Omental fat pad (tissue), 4 donors: ENCODE results near the gene TBC1D2B. TPM values are rescaled to one million over a fixed set of nuclear protein-coding genes. Genes with fewer than 3 reads are reported as not detected.

Source experiments
- ATAC-seq: fragments of 150-250 bp; one replicate; pipeline ENCODE4 v1.9.1; 2016; ENCODE audit warnings: mild to moderate bottlenecking, moderate library complexity; ENCODE audit not compliant: low FRiP score
- DNase-seq: peaks from one replicate; pipeline ENCODE4 v3.0.0-alpha.2; 2019; ENCODE audit warnings: low spot score
- CTCF ChIP-seq, 3 donors: fragments of 450-650 bp; IDR thresholded peaks; one replicate each; pipeline ENCODE4 v1.5.1; 2016 to 2017; ENCODE audit warnings: antibody characterized with exemption in 3 of 3, mild to moderate bottlenecking in 3 of 3, moderate library complexity in 2 of 3
- total RNA-seq, 4 donors: library from RNA; depleted of rRNA; stranded (reverse); fragments of >200 nt; gene quantifications; one replicate each; pipeline ENCODE4 v1.1.0, GENCODE V29; 2016

The TBC1D2B gene
- total RNA-seq, 4 donors from 2014 or later = 50.3 to 134 (median 95.5) TPM

GRCh38 chr15:78097667-78098066, 20.2 kb upstream of the TBC1D2B start:
- ATAC-seq = no peak
- no peak for DNase-seq

GRCh38 chr15:78093242-78094020, 15.9 kb upstream of the TBC1D2B start:
- DNase-seq (no peak), ATAC-seq (no peak)
- TF ChIP-seq CTCF (IDR thresholded peaks at IDR 0.05) = no peak

More at GRCh38 chr15:78097667-78098066, 20.2 kb upstream of the TBC1D2B start:
- TF ChIP-seq CTCF (IDR thresholded peaks at IDR 0.05) = no peak

GRCh38 chr15:78092261-78093041, 14.9 kb upstream of the TBC1D2B start, which contains the start of gene SH2D7:
Gene SH2D7, plus strand, starts transcription at chr15:78092561. Its CDS starts 24 bp downstream, at chr15:78092585.
- ATAC-seq (no peak), DNase-seq (no peak)
- no peak for TF ChIP-seq CTCF (IDR thresholded peaks at IDR 0.05)

- ATAC-seq = no peak
- TF ChIP-seq CTCF (IDR thresholded peaks at IDR 0.05) = no peak
- DNase-seq = no peak
Measured at GRCh38 chr15:78090422-78091063, 13.0 kb upstream of the TBC1D2B start.

- TF ChIP-seq CTCF (IDR thresholded peaks at IDR 0.05) = no peak
- no peak for DNase-seq
- ATAC-seq = no peak
Measured at GRCh38 chr15:78088773-78089080, 11.2 kb upstream of the TBC1D2B start.

GRCh38 chr15:78087951-78088772, 10.7 kb upstream of the TBC1D2B start:
- no peak for TF ChIP-seq CTCF (IDR thresholded peaks at IDR 0.05)
- DNase-seq (no peak), ATAC-seq (no peak)
